ENCODE data around the gene STXBP5.

DNA sequence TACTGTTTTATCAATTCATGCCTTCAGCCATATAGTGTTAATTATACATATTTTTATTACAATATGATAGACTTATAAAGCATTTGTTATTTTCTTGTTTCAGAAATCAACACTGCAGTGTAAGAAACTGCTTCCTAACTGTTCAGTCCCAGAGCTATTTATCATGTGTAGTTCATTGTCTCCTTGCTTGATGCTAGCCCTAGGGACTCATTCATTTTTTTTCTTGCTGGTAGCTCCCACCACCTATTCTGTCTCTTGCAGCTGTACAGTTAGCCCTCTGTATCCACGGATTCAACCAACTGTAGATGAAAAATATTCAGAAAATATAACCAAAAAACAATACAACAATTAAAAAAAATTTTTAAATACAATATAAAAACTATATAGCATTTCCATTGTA, 121.3 kb downstream of the STXBP5 start:
- TF ChIP-seq, protein P1, sequence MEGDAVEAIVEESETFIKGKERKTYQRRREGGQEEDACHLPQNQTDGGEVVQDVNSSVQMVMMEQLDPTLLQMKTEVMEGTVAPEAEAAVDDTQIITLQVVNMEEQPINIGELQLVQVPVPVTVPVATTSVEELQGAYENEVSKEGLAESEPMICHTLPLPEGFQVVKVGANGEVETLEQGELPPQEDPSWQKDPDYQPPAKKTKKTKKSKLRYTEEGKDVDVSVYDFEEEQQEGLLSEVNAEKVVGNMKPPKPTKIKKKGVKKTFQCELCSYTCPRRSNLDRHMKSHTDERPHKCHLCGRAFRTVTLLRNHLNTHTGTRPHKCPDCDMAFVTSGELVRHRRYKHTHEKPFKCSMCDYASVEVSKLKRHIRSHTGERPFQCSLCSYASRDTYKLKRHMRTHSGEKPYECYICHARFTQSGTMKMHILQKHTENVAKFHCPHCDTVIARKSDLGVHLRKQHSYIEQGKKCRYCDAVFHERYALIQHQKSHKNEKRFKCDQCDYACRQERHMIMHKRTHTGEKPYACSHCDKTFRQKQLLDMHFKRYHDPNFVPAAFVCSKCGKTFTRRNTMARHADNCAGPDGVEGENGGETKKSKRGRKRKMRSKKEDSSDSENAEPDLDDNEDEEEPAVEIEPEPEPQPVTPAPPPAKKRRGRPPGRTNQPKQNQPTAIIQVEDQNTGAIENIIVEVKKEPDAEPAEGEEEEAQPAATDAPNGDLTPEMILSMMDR (IDR thresholded peaks at IDR 0.05), result no peak
- no peak for TF ChIP-seq POLR2A (IDR thresholded peaks at IDR 0.05; ENCODE audit: low read depth)

Data from esophagus muscularis mucosa (tissue), 3 donors.